ENCODE data around the gene SNX10.

The SNX10 gene

DNA sequence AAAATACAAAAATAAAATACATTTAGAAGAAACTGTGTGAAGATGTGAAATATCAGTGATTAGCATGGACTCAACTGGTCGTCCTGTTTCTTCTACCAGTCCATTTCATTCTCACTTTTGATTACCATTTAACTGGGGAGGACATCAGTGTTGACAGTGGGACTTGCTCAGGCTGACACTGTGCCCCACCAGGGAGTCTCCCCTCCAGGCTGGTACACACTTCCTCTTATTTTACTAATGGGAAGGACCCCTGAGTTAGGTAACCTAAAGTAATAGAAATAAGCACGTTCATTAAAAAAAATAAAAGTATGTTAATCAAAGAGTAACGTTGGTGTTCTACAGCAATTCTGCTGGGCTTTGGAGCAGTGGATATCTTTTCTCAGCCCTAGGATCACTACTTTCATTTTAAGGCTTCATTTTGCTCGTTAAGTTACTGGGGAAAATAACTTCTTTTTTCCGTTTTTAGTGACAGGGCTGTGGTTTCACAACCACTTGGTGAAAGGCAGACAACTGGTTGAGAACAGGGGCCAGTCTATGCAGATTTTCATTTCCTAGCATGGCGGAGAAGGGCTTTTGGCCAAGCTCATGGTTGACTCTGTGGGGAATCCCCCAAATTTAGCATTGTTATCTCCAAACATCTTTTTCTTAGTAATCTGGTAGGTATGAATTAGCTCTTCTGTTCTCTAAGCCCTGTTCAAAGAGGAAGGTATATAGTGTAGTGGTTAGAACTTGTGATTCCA, 2.1 kb downstream of the SNX10 start:
- TF ChIP-seq, protein P1, sequence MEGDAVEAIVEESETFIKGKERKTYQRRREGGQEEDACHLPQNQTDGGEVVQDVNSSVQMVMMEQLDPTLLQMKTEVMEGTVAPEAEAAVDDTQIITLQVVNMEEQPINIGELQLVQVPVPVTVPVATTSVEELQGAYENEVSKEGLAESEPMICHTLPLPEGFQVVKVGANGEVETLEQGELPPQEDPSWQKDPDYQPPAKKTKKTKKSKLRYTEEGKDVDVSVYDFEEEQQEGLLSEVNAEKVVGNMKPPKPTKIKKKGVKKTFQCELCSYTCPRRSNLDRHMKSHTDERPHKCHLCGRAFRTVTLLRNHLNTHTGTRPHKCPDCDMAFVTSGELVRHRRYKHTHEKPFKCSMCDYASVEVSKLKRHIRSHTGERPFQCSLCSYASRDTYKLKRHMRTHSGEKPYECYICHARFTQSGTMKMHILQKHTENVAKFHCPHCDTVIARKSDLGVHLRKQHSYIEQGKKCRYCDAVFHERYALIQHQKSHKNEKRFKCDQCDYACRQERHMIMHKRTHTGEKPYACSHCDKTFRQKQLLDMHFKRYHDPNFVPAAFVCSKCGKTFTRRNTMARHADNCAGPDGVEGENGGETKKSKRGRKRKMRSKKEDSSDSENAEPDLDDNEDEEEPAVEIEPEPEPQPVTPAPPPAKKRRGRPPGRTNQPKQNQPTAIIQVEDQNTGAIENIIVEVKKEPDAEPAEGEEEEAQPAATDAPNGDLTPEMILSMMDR (conservative IDR thresholded peaks at IDR 0.05; ENCODE audit: low read depth) = no peak
- no peak for DNase-seq (ENCODE audit: low spot score)
- no peak overlapping the region for H3K27ac ChIP-seq
- ChIA-PET POLR2A (ENCODE audit: low non-redundant PET) (no interaction called here), CTCF (interaction anchor here (0.6 kb wide), 1 partner anchor 388 kb away, joined by 3 read pairs; no protein-coding TSS in a partner anchor)

DNA sequence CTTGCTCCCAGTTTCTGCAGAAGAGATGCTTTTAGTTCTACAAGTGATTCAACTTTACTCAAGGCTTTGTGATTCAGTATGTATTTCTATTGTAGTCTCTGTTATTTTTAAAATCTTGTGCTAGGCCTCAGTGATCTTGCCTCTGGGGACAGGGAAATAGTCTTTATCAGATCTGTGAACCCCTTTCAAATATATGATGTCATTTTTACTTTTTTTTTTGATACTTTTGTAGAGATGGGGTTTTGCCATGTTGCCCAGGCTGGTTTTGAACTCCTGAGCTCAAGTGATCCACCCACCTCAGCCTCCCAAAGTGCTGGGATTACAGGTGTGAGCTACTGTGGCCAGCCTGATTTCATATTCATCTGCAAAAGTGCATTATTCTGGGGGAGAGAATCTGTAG, 3.4 kb downstream of the SNX10 start:
- TF ChIP-seq, protein P1 (conservative IDR thresholded peaks at IDR 0.05; ENCODE audit: low read depth) = no peak

DNA sequence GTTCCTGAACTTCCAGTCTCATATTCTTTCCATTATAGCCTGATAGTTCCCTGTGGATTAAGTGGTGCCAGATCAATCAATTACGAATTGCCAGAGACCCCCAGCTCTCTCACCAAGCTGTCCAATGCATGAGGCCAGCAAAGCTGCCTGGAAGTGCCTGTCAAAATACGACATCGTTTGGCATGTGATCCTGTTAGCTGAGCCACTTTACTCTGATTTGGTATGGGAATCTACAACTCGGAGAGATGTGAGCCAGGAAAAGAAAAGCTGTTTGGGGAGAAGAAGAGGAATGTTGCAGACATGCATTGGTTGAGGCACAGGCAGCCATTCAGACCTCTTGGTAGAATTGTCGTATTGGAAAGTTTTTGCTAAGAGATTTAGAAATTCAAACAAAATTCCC, 3.9 kb downstream of the SNX10 start:
- TF ChIP-seq, protein P1 (conservative IDR thresholded peaks at IDR 0.05; ENCODE audit: low read depth) = no peak
- CTCF ChIA-PET = interaction anchor here (0.9 kb wide), 1 partner anchor 20 kb away, joined by 3 read pairs; no protein-coding TSS in a partner anchor
- no peak for DNase-seq (ENCODE audit: low spot score)
- POLR2A ChIA-PET (ENCODE audit: low non-redundant PET) = no interaction called here
- no peak overlapping the region for H3K27ac ChIP-seq

More for the DNA sequence above, 3.4 kb downstream of the SNX10 start:
- POLR2A ChIA-PET (ENCODE audit: low non-redundant PET) = no interaction called here
- no peak for DNase-seq (ENCODE audit: low spot score)
- no peak overlapping the region for H3K27ac ChIP-seq
- CTCF ChIA-PET = interaction anchor here (0.6 kb wide), 1 partner anchor 324 kb away, joined by 3 read pairs; no protein-coding TSS in a partner anchor

DNA sequence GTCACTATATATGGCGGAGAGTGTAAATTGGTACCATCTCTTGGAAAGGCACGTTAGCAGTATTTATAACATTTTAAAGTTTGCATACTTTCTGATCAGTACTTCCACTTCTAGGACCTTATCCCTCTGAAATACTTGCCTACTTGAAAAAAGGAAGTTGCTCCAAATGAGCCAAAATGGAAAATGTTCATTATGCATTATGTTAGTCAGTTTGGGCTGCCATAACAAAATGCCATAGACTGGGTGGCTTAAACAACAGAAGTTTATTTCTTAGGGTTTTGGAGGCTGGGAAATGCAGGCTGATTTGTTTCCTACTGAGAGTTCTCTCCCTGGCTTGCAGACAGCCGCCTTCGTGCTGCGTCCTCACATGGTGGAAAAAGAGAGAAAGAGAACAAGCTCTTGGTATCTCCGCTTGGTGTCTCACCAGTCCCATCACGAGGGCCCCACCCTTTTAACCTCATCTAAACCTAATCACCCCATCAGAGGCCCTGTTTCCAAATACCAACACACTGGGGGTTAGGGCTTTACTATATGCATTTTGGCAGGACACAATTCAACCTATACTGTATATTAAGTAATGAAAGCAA, 6.9 kb downstream of the SNX10 start:
- DNase-seq (ENCODE audit: low spot score) = no peak
- H3K27ac ChIP-seq = no peak overlapping the region
- ChIA-PET CTCF (no interaction called here), POLR2A (ENCODE audit: low non-redundant PET) (no interaction called here)
- TF ChIP-seq, protein P1 (conservative IDR thresholded peaks at IDR 0.05; ENCODE audit: low read depth) = no peak

DNA sequence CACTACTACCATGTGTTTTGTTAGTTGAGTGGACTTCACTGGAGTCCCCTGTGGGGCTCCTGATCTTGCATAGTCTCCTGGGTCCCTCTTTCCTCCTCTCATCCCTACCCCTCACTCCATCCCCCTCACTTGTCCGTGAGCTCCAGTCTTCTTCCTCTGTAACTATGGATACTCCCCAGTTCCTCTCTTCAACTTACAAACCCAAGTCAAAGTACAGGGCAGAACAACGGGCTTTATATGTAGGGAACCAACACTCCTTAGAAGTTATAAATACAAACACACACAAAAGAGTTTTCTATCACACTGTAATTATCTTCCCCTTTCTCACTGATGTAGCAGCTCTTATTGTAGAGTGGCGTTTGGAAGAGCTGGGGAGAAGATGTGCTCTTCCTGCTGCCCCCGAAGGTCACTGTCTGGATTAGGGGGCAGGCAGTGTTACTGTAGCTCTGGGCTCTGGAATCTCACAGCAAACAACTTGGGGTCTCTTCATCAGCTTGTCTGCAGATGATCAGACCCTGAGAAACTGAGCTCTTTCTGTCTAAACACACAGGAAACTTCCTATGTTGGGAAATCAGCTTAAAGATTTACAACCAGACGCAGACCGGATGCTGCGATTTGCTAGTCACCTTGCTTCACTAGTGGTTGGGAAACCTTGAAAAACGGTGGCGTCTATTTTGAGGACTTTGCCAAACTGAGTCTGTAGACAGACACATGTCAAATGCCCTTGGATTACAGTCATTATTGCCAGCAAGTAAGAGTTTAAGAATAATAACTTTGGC, 13.6 kb downstream of the SNX10 start:
- CTCF ChIA-PET = interaction anchor here (0.6 kb wide), 1 partner anchor 133 kb away, joined by 3 read pairs; no protein-coding TSS in a partner anchor
- TF ChIP-seq, protein P1 (conservative IDR thresholded peaks at IDR 0.05; ENCODE audit: low read depth) = no peak
- no peak for DNase-seq (ENCODE audit: low spot score)
- H3K27ac ChIP-seq = no peak overlapping the region
- POLR2A ChIA-PET (ENCODE audit: low non-redundant PET) = no interaction called here
